ENCODE data around the gene GLS2.
"Not testable (repeated sequence)": the region's sequence is repeated elsewhere in the genome, so short reads cannot be mapped to it uniquely, and the experiment has no call there.

The GLS2 gene

GRCh38 chr12:56488041-56488955 is at the start of gene GLS2:
GLS2 (minus strand) TSS chr12:56488161; CDS start chr12:56488118, 43 bp downstream.
- Histone ChIP-seq H3K9me3 (ENCODE audit: control insufficient read depth, insufficient read depth, low read length) (0 out of 2 replicates have a peak, but pooled peaks cover 4% of the 10 kb centered on the region), H3K9ac (ENCODE audit: low read depth, low read length) (peak within 1 kb of the TSS; percentile 78), H3K4me1 (ENCODE audit: insufficient read depth, low read length) (peaks cover 5% of the 10 kb centered on the region; the same call in 1 of the 2 replicates), H3K36me3 (ENCODE audit: insufficient read depth, low read length) (no peaks in the 10 kb centered on the region)

- Histone ChIP-seq H3K4me1 (ENCODE audit: insufficient read depth, low read length) (no peaks in the 10 kb centered on the region), H3K9me3 (ENCODE audit: control insufficient read depth, insufficient read depth, low read length) (no peaks in the 10 kb centered on the region), H3K9ac (ENCODE audit: low read depth, low read length) (no peak overlapping the region), H3K36me3 (ENCODE audit: insufficient read depth, low read length) (no peaks in the 10 kb centered on the region)
Measured at GRCh38 chr12:56537546-56537945, 49.6 kb upstream of the GLS2 start.

DNA sequence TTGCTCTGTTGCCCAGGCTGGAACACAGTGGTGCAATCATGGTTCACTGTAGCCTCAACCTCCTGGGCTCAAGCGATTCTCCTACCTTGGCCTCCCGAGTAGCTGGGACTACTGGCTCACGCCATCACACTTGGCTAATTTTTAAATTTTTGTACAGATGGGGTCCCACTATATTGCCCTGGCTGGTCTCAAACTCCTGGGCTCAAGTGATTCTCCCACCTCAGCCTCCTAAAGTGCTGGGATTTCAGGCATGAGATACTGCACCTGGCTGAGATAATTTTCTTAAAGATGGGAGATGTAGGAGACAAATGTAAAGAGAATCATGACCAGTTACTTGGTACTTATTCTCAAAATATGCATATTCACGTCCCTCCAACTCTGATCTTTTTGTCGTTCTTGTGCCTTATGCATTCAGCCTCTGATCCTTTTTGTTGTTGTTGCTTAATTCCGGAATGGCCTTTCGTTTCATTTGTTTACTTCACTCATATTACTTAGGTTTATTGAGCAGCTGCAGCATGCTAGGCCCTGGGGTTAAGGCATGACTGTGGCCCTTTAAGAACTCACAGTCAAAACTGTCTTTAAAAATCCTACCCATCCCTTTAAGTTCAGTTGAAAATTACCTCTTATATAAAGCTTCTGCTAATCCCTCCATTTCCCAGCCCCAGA is 42.6 kb upstream of the GLS2 start:
- Histone ChIP-seq H3K9ac (ENCODE audit: low read depth, low read length) (no peak overlapping the region), H3K4me1 (ENCODE audit: insufficient read depth, low read length) (peaks cover 32% of the 10 kb centered on the region), H3K9me3 (ENCODE audit: control insufficient read depth, insufficient read depth, low read length) (no peaks in the 10 kb centered on the region), H3K36me3 (ENCODE audit: insufficient read depth, low read length) (no peaks in the 10 kb centered on the region)

- H3K9me3 ChIP-seq (ENCODE audit: control insufficient read depth, insufficient read depth, low read length): no peaks in the 10 kb centered on the region
- no peak overlapping the region for H3K9ac ChIP-seq (ENCODE audit: low read depth, low read length)
- no peaks in the 10 kb centered on the region for H3K36me3 ChIP-seq (ENCODE audit: insufficient read depth, low read length)
- H3K4me1 ChIP-seq (ENCODE audit: insufficient read depth, low read length): peaks cover 32% of the 10 kb centered on the region
Measured at GRCh38 chr12:56529656-56530055, 41.7 kb upstream of the GLS2 start.

DNA sequence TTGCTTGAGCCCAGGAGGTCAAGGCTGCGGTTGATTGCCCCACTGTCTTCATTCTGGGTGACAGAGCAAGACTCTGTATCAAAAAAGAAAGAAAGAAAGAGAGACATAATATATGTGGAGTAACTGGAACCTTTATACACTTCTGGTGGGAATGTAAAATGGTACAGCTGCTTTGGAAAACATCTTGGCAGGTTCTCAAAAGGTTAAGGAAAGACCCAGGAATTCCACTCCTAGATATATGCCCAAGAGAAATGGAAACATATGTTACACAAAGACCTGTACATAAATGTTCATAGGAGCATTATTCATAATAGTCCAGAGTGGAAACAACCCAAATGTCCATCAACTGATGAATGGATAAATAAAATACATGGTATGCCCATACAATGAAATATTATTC is 40.9 kb upstream of the GLS2 start:
- no peaks in the 10 kb centered on the region for H3K36me3 ChIP-seq (ENCODE audit: insufficient read depth, low read length)
- H3K9me3 ChIP-seq (ENCODE audit: control insufficient read depth, insufficient read depth, low read length): no peaks in the 10 kb centered on the region
- H3K9ac ChIP-seq (ENCODE audit: low read depth, low read length): no peak overlapping the region; the same call in 1 of the 2 replicates
- H3K4me1 ChIP-seq (ENCODE audit: insufficient read depth, low read length): peaks cover 32% of the 10 kb centered on the region

DNA sequence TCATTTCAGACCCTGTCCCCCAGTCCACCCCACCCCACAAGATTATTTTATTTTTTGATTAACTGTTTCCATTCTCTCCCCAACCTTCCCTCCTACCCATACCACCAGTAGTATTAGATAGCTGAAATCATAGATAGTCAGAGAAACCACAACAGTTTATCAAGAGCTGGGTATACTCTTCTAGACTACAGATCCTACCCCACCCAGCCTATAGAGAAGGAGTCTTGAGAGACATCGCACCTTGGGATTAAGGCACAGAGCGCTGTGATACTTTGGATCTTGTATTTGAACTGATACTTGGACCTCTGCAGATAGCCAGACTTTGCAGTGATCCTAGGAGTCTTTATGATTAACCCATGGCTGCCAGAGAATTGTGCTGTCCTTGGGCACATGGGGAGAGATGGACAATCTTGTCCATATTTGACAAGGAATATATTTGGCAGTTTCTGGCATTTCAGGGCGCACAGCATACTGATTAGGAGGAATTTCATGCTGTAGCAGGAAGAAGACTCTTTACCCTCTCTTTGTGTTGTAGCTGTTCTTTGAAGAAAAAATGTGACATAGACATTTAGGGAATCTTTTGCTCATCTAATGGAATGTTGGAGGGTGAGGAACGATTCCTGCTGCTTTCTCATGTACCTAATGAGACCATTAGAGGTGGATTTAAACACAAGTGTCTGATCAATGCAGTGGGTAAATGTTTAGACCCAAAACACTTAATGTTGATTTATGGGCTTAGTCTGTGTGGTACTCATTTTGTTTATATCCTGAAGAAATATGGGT is 34.6 kb upstream of the GLS2 start:
- Histone ChIP-seq H3K9me3 (ENCODE audit: control insufficient read depth, insufficient read depth, low read length) (no peaks in the 10 kb centered on the region), H3K9ac (ENCODE audit: low read depth, low read length) (peak overlapping the region; percentile 97), H3K4me1 (ENCODE audit: insufficient read depth, low read length) (peaks cover 20% of the 10 kb centered on the region)

GRCh38 chr12:56521590-56522371 is 33.8 kb upstream of the GLS2 start, which contains the start of gene RBMS2:
RBMS2 (plus strand) TSS chr12:56521820; CDS start chr12:56522024, 204 bp downstream.
- Histone ChIP-seq H3K4me1 (ENCODE audit: insufficient read depth, low read length) (peaks cover 11% of the 10 kb centered on the region; the same call in 1 of the 2 replicates), H3K9me3 (ENCODE audit: control insufficient read depth, insufficient read depth, low read length) (no peaks in the 10 kb centered on the region), H3K36me3 (ENCODE audit: insufficient read depth, low read length) (no peaks in the 10 kb centered on the region), H3K9ac (ENCODE audit: low read depth, low read length) (peak within 1 kb of the TSS; percentile 97)

More for the DNA sequence above, 34.6 kb upstream of the GLS2 start:
- H3K36me3 ChIP-seq (ENCODE audit: insufficient read depth, low read length): no peaks in the 10 kb centered on the region

- peak overlapping the region; percentile 31; the same call in 1 of the 2 replicates for H3K9ac ChIP-seq (ENCODE audit: low read depth, low read length)
- H3K4me1 ChIP-seq (ENCODE audit: insufficient read depth, low read length): peaks cover 8% of the 10 kb centered on the region; the same call in 1 of the 2 replicates
- no peaks in the 10 kb centered on the region for H3K36me3 ChIP-seq (ENCODE audit: insufficient read depth, low read length)
- H3K9me3 ChIP-seq (ENCODE audit: control insufficient read depth, insufficient read depth, low read length): no peaks in the 10 kb centered on the region
Measured at GRCh38 chr12:56521209-56521589, 33.2 kb upstream of the GLS2 start.

DNA sequence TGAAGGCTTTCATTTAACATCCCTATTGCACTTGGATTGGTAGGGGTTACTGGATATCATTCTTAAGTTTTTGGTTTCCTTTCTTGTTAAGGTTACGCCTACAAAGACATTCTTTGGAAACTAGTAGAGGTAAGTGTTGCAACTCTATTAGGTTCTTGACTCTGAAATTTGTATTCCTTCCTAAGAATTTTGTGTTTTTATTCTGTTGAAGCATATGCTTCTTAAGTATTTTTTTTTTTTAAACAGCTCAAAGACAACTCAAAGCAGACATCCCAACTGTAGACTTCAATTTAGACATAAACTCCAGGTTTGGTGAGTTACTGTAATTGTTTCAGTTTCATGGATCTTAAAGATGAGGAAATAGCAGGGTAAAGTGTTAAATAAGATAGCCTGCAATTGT is 32.5 kb upstream of the GLS2 start:
- H3K4me1 ChIP-seq (ENCODE audit: insufficient read depth, low read length): peaks cover 7% of the 10 kb centered on the region; the same call in 1 of the 2 replicates
- H3K36me3 ChIP-seq (ENCODE audit: insufficient read depth, low read length): no peaks in the 10 kb centered on the region
- H3K9me3 ChIP-seq (ENCODE audit: control insufficient read depth, insufficient read depth, low read length): no peaks in the 10 kb centered on the region
- H3K9ac ChIP-seq (ENCODE audit: low read depth, low read length): no peak overlapping the region

DNA sequence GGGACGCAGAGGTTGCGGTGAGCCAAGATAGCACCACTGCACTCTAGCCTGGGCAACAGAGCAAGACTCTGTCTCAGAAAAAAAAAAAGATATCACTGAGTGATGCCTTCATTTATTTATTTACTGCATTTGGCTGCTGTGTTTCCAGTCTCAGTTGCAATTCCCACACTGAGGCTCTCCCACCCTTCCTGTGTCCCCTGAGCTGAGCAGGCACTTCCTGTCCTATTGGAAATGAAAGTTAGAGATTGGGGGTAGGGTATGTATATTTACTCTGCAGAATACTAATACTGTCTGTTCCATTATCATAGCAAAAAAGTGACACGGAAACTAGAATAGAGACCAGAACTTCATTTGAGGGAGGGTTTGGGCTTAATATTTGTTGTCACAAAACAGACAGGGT is 32.1 kb upstream of the GLS2 start:
- Histone ChIP-seq H3K4me1 (ENCODE audit: insufficient read depth, low read length) (peaks cover 7% of the 10 kb centered on the region; the same call in 1 of the 2 replicates), H3K9ac (ENCODE audit: low read depth, low read length) (no peak overlapping the region), H3K36me3 (ENCODE audit: insufficient read depth, low read length) (no peaks in the 10 kb centered on the region), H3K9me3 (ENCODE audit: control insufficient read depth, insufficient read depth, low read length) (no peaks in the 10 kb centered on the region)

GRCh38 chr12:56518570-56518969 is 30.6 kb upstream of the GLS2 start:
- no peaks in the 10 kb centered on the region for H3K9me3 ChIP-seq (ENCODE audit: control insufficient read depth, insufficient read depth, low read length)
- no peak overlapping the region for H3K9ac ChIP-seq (ENCODE audit: low read depth, low read length)
- H3K36me3 ChIP-seq (ENCODE audit: insufficient read depth, low read length): no peaks in the 10 kb centered on the region
- H3K4me1 ChIP-seq (ENCODE audit: insufficient read depth, low read length): peaks cover 7% of the 10 kb centered on the region; the same call in 1 of the 2 replicates

DNA sequence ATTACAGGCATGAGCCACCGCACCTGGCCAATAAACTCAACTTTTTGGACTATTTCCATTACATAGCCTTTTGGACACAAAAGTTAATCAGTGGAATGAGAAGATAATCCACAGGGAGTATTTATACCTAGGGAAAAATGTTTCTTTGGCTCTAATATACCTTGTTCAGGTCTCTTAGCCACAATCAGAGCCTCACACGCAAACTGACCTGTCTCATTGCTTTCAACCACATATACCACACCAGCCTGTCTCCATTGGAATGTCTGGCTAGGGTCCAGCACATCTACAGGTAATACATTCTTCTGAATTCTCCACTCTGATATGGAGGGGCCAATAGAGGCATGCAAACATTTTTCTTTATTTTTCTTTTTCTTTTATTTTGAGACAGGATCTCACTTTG is 29.9 kb upstream of the GLS2 start:
- H3K9me3 ChIP-seq (ENCODE audit: control insufficient read depth, insufficient read depth, low read length): no peaks in the 10 kb centered on the region
- H3K36me3 ChIP-seq (ENCODE audit: insufficient read depth, low read length): no peaks in the 10 kb centered on the region
- H3K4me1 ChIP-seq (ENCODE audit: insufficient read depth, low read length): peaks cover 7% of the 10 kb centered on the region; the same call in 1 of the 2 replicates
- H3K9ac ChIP-seq (ENCODE audit: low read depth, low read length): no peak overlapping the region

DNA sequence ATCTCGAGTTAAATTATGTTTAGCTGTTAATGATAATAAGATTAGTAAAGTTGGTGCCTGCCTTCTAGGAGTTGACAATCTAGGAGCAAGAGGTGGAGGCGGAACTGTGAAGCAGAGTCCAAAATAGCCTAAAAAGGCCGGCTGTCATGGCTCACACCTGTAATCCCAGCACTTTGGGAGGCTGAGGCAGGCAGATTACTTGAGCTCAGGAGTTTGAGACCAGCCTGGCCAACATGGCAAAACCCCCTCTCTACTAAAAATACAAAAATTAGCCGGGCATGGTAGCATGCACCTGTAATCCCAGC is 26.0 kb upstream of the GLS2 start:
- not testable (repeated sequence) for H3K36me3 ChIP-seq (ENCODE audit: insufficient read depth, low read length); H3K4me1 ChIP-seq (ENCODE audit: insufficient read depth, low read length); H3K9ac ChIP-seq (ENCODE audit: low read depth, low read length); H3K9me3 ChIP-seq (ENCODE audit: control insufficient read depth, insufficient read depth, low read length)

Data from ES-I3 (cell line).